Measurements from ENCODE around the gene CTNNAL1. TPM values are rescaled to one million over a fixed set of nuclear protein-coding genes. Genes with fewer than 3 reads are reported as not detected.

Gene CTNNAL1
- total and polyA plus RNA-seq, 2 donors (not counting 3 experiments of a cell fraction or from before 2014, with no cell fraction given): 29.5 to 76.2 TPM

- Histone ChIP-seq H3K27me3 (ENCODE audit: control insufficient read depth in 2 of 2, insufficient read depth in 2 of 2, low read length in 2 of 2) (no peaks in the 10 kb centered on the region), H4K20me1 (replicated peaks; ENCODE audit: control insufficient read depth, extremely low read depth, insufficient read depth, low read length) (no peaks in the 10 kb centered on the region), H3K4me1 (ENCODE audit: control insufficient read depth, extremely low read depth, insufficient read depth, low read length) (no peaks in the 10 kb centered on the region), H3K4me3 (replicated peaks in 1 of 3; ENCODE audit: insufficient read depth in 1 of 3, low read depth in 1 of 3, low read length in 3 of 3) (no peak overlapping the region), H2AFZ (ENCODE audit: low read depth, low read length) (no peak overlapping the region), H3K9me3 (replicated peaks; ENCODE audit: control insufficient read depth, insufficient read depth, low read length) (no peaks in the 10 kb centered on the region), H3K9me1 (replicated peaks; ENCODE audit: control insufficient read depth, extremely low read depth, insufficient read depth, low read length) (no peaks in the 10 kb centered on the region), H3K9ac (replicated peaks; ENCODE audit: extremely low read depth, insufficient read depth, low read length) (no peak overlapping the region), H3K79me2 (ENCODE audit: control insufficient read depth, insufficient read depth, low read length) (no peaks in the 10 kb centered on the region), H3K27ac (ENCODE audit: insufficient read depth, low read depth, low read length) (no peak overlapping the region), H3K36me3 (ENCODE audit: control insufficient read depth in 2 of 2, extremely low read depth in 1 of 2, insufficient read depth in 2 of 2, low read length in 2 of 2) (peaks cover 17 to 20% of the 10 kb centered on the region in 2 experiments), H3K4me2 (ENCODE audit: insufficient read depth, low read length) (no peak overlapping the region)
- POLR2A ChIA-PET: no interaction called here
- DNase-seq (ENCODE audit: low read depth, low spot score) (no peak), FAIRE-seq (no peak)
- TF ChIP-seq EZH2 (IDR thresholded peaks at IDR 0.05; ENCODE audit: borderline replicate concordance, low read depth, low read length, severe bottlenecking) (no peak), JUN (IDR thresholded peaks at IDR 0.05; ENCODE audit: borderline replicate concordance, insufficient read depth, insufficient read length, low read depth) (no peak), MYC (IDR thresholded peaks at IDR 0.05; ENCODE audit: low read depth, low read length) (no peak), GATA2 (IDR thresholded peaks at IDR 0.05; ENCODE audit: insufficient read depth, insufficient read length, low read depth, low read length) (no peak), POLR2AphosphoS5 (IDR thresholded peaks at IDR 0.05; ENCODE audit: insufficient read depth, low read depth, low read length) (no peak)
- TF ChIP-seq, protein P1, sequence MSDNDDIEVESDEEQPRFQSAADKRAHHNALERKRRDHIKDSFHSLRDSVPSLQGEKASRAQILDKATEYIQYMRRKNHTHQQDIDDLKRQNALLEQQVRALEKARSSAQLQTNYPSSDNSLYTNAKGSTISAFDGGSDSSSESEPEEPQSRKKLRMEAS (IDR thresholded peaks at IDR 0.05; ENCODE audit: insufficient read depth, insufficient read length): no peak
- TF ChIP-seq, protein P2, sequence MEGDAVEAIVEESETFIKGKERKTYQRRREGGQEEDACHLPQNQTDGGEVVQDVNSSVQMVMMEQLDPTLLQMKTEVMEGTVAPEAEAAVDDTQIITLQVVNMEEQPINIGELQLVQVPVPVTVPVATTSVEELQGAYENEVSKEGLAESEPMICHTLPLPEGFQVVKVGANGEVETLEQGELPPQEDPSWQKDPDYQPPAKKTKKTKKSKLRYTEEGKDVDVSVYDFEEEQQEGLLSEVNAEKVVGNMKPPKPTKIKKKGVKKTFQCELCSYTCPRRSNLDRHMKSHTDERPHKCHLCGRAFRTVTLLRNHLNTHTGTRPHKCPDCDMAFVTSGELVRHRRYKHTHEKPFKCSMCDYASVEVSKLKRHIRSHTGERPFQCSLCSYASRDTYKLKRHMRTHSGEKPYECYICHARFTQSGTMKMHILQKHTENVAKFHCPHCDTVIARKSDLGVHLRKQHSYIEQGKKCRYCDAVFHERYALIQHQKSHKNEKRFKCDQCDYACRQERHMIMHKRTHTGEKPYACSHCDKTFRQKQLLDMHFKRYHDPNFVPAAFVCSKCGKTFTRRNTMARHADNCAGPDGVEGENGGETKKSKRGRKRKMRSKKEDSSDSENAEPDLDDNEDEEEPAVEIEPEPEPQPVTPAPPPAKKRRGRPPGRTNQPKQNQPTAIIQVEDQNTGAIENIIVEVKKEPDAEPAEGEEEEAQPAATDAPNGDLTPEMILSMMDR (IDR thresholded peaks at IDR 0.05; ENCODE audit: extremely low read depth in 1 of 2, insufficient read depth in 1 of 2, low read depth in 1 of 2, low read length in 2 of 2): no peak
- intact Hi-C loops (cut with micrococcal nuclease) (no loop called here), dilution Hi-C loops (cut with MboI; ENCODE audit: extremely low pct_ligation_motif_present, low sequenced_read_pairs) (no loop called here)
- BruUV-seq (replicated peaks): no TSS peak
- CTCF ChIA-PET: no interaction called here
These were observed 102.4 kb downstream of the CTNNAL1 start for GRCh38 chr9:108910914-108911313.
